Suprapubic skin (tissue), 4 donors: ENCODE results near the gene PFKP. TPM values are rescaled to one million over a fixed set of nuclear protein-coding genes. Genes with fewer than 3 reads are reported as not detected.
A peak's percentile ranks its signal among the peaks of the same experiment; 100 is the strongest.

Experiments used
- DNase-seq, 2 donors: peaks; one replicate each; pipeline ENCODE4 v3.0.0-alpha.2; 2019; ENCODE audit warnings: low spot score in 2 of 2
- H3K27ac ChIP-seq: fragments of 200-600 bp; sonication (generic); one replicate; pipeline ENCODE4 v1.5.1; 2019
- H3K27me3 ChIP-seq: fragments of 200-600 bp; sonication (generic); one replicate; pipeline ENCODE4 v1.5.1; 2019
- H3K36me3 ChIP-seq: fragments of 200-600 bp; sonication (generic); one replicate; pipeline ENCODE4 v1.5.1; 2019
- H3K4me1 ChIP-seq: fragments of 200-600 bp; sonication (generic); one replicate; pipeline ENCODE4 v1.5.1; 2019
- H3K4me3 ChIP-seq: fragments of 200-600 bp; sonication (generic); one replicate; pipeline ENCODE4 v1.5.1; 2019; ENCODE audit warnings: mild to moderate bottlenecking
- H3K9me3 ChIP-seq: fragments of 200-600 bp; sonication (generic); one replicate; pipeline ENCODE4 v1.5.1; 2019
- EP300 ChIP-seq: sonication (generic); formaldehyde crosslinking; IDR thresholded peaks from one replicate; pipeline ENCODE4 v1.6.1; 2017; ENCODE audit warnings: antibody characterized with exemption
- POLR2A ChIP-seq, 2 donors: fragments of 450-650 bp; IDR thresholded peaks; one replicate each; pipeline ENCODE4 v1.6.1; 2017; ENCODE audit warnings: antibody characterized with exemption in 2 of 2, mild to moderate bottlenecking in 2 of 2, moderate library complexity in 2 of 2
- POLR2AphosphoS5 ChIP-seq, 3 donors: sonication (generic); formaldehyde crosslinking; IDR thresholded peaks; one replicate each; pipeline ENCODE4 v1.6.1; 2017; ENCODE audit warnings: antibody characterized with exemption in 3 of 3
- WGBS: methylation state at CpG from one replicate; pipeline ENCODE4 v1.1.5; 2018; 5-methylcytosine and 5-hydroxymethylcytosine counted together
- total RNA-seq, 4 donors: library from RNA; depleted of rRNA; stranded (reverse); fragments of >200 nt; gene quantifications; one replicate each; pipeline ENCODE4 v1.1.0, GENCODE V29; 2016
- TF ChIP-seq, protein P1 (sequence below), 2 donors: fragments of 200-600 bp in 1 of 2; fragments of 450-650 bp in 1 of 2; sonication (generic) in 1 of 2; IDR thresholded peaks; one replicate each; pipeline ENCODE4 v1.5.1; 2016 to 2019; ENCODE audit warnings: antibody characterized with exemption in 2 of 2, mild to moderate bottlenecking in 1 of 2, moderate library complexity in 1 of 2

The PFKP gene
- total RNA-seq, 4 donors from 2014 or later: 36.7 to 58.9 (median 44.7) TPM

DNA sequence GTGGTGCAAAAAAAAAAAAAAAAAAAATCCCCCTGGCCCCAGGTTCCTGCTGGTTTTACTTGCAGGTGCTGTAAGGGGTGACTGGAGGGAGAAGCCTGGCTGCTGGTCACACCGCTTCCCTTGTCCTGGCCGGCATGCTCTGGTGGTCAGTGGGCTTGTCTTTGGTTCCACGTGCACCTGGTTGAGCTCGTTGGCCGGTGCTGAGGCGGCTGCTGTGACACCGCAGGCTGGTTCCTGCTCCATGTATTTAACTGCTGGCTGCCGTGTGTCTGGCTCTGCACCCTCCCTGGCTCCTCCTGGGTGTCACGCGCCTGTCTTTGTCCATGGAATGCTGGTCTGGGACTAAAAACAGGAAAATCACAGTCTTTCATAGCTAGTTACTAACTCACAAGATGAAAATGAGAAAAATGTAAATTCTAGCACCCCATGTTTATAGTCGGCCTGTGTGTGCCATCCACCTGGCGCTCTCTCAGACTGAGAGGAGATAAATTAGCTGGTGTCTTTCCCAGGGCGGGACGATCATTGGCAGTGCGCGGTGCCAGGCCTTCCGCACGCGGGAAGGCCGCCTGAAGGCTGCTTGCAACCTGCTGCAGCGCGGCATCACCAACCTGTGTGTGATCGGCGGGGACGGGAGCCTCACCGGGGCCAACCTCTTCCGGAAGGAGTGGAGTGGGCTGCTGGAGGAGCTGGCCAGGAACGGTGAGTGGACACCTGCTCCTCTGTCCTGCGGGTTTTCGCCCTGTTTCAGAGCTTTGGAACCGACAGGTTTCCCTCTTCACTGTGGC, 33.7 kb downstream of the PFKP start:
- peaks cover 5% of the 10 kb centered on the region for H3K4me1 ChIP-seq
- DNase-seq: no peak
- H3K27ac ChIP-seq: no peak overlapping the region
- peaks cover 45% of the 10 kb centered on the region for H3K36me3 ChIP-seq
- no peak overlapping the region for H3K4me3 ChIP-seq
- no peaks in the 10 kb centered on the region for H3K9me3 ChIP-seq
- H3K27me3 ChIP-seq: no peaks in the 10 kb centered on the region
- 93% methylated on average over 30 of the region's 31 CpGs for WGBS
- TF ChIP-seq EP300 (peak; percentile 11), POLR2A (IDR thresholded peaks at IDR 0.05) (no peak)

DNA sequence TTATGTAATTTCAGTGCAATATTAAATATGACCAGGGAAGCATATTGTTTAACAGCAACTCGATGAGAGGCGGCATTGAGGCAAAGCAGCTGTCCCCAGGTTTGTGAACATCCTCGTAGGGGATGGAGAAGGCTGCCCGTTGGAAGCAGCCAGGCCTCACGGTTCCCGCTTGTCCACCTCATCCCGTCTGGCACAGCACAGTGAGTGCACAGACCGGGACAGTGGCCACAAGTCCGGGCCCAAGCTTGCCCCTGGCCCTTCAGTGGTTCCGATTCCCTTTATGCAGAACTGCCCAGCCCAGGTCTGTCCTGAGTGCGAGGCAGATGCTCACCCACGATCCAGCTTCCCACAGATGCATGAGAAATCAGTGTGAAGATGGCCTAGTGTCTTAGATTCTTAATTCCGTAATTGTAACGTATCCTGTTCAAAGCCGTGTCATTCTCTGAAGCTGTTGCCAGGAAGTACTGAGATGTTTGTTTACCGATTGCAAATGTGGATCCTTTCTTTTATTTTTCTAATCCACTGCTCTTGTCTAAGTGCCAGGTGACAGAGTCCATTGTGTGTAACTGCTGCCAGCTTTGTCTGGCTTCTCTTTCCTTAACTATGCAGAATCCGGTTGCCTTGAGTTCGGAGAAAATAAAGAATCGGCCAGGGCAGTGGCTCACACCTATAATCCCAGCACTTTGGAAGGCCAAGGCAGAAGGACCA, 35.5 kb downstream of the PFKP start:
- Histone ChIP-seq H3K9me3 (no peaks in the 10 kb centered on the region), H3K27ac (peak overlapping the region; percentile 24), H3K36me3 (peaks cover 48% of the 10 kb centered on the region), H3K27me3 (no peaks in the 10 kb centered on the region), H3K4me3 (no peak overlapping the region), H3K4me1 (peaks cover 6% of the 10 kb centered on the region)
- 61% methylated on average over 19 of the region's 19 CpGs for WGBS
- TF ChIP-seq POLR2AphosphoS5 (IDR thresholded peaks at IDR 0.05): no peak
- TF ChIP-seq POLR2A (IDR thresholded peaks at IDR 0.05): no peak
- TF ChIP-seq, protein P1, sequence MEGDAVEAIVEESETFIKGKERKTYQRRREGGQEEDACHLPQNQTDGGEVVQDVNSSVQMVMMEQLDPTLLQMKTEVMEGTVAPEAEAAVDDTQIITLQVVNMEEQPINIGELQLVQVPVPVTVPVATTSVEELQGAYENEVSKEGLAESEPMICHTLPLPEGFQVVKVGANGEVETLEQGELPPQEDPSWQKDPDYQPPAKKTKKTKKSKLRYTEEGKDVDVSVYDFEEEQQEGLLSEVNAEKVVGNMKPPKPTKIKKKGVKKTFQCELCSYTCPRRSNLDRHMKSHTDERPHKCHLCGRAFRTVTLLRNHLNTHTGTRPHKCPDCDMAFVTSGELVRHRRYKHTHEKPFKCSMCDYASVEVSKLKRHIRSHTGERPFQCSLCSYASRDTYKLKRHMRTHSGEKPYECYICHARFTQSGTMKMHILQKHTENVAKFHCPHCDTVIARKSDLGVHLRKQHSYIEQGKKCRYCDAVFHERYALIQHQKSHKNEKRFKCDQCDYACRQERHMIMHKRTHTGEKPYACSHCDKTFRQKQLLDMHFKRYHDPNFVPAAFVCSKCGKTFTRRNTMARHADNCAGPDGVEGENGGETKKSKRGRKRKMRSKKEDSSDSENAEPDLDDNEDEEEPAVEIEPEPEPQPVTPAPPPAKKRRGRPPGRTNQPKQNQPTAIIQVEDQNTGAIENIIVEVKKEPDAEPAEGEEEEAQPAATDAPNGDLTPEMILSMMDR (IDR thresholded peaks at IDR 0.05): no peak
- TF ChIP-seq EP300: no peak
- DNase-seq: no peak

DNA sequence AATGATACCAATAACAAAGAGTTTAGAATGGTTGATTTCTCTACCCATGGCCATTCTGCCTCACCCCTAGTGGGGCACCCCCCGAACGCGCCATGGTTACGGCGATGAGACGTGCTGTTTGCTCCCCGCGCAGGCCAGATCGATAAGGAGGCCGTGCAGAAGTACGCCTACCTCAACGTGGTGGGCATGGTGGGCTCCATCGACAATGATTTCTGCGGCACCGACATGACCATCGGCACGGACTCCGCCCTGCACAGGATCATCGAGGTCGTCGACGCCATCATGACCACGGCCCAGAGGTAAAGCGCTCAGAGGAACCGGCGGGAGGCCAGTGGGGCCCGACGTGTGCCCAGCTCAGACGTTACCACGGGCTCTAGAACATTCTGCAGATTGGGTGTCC, 36.3 kb downstream of the PFKP start:
- no peaks in the 10 kb centered on the region for H3K9me3 ChIP-seq
- peak overlapping the region; percentile 2 for H3K27ac ChIP-seq
- no peak overlapping the region for H3K4me3 ChIP-seq
- TF ChIP-seq, protein P1 (IDR thresholded peaks at IDR 0.05): no peak
- TF ChIP-seq POLR2AphosphoS5 (IDR thresholded peaks at IDR 0.05): no peak
- TF ChIP-seq EP300: no peak
- no peak for TF ChIP-seq POLR2A (IDR thresholded peaks at IDR 0.05)
- 96% methylated on average over 30 of the region's 30 CpGs for WGBS
- peaks cover 51% of the 10 kb centered on the region for H3K36me3 ChIP-seq
- no peak for DNase-seq
- H3K4me1 ChIP-seq: peaks cover 9% of the 10 kb centered on the region
- no peaks in the 10 kb centered on the region for H3K27me3 ChIP-seq

DNA sequence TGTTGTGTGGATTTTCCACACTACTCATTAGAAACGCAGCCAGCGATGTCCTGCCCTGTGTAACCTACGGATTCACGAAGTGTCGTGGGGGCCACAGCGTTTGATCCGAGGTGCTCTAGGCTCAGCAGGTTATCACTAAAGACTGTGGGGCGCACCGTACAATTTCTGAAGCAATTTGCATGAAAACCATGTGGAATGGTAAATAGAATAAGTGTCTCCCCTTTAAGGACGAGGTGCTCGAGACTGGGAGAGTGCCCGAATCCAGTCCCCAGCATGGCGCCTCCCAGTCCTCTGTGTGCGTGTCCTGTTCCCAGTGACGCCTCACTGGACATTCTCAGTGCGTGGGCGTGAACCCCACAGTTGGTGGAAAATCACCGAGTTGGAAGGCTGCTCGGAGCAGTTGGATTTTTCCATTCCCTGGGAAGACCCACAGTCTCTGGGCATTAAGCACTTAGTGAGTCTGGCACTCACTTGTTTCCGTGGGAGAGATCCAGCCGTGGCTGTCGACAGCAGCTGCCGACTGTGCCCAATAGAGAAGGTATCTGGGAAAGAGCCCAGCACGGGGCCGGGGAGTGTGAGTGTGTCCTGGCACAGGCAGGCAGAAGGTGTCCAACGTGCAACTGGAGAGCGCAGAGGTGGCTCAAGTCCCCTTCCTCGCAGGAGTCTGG, 37.0 kb downstream of the PFKP start:
- DNase-seq: no peak
- Histone ChIP-seq H3K27me3 (no peaks in the 10 kb centered on the region), H3K27ac (no peak overlapping the region), H3K4me3 (no peak overlapping the region), H3K36me3 (peaks cover 58% of the 10 kb centered on the region), H3K9me3 (no peaks in the 10 kb centered on the region), H3K4me1 (peaks cover 9% of the 10 kb centered on the region)
- WGBS: 78% methylated on average over 27 of the region's 28 CpGs
- no peak for TF ChIP-seq POLR2A (IDR thresholded peaks at IDR 0.05)
- TF ChIP-seq POLR2AphosphoS5 (IDR thresholded peaks at IDR 0.05): no peak
- no peak for TF ChIP-seq EP300
- TF ChIP-seq, protein P1 (IDR thresholded peaks at IDR 0.05): no peak

DNA sequence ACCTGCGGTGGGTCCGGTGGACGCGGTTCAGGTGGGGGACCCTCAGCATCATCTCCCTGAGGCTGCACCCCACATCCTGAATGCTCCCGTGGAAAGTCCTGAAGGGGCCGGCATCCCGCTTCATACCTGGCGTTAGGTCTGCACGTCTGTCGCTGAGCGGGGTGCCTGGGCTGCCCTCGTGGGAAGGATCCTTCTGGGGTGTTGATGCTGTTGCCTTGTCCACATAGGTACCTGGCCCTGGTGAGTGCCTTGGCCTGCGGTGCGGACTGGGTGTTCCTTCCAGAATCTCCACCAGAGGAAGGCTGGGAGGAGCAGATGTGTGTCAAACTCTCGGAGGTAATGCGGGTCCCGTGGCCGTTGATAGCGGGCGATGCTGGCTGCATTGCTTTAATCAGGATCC, 37.8 kb downstream of the PFKP start:
- peaks cover 57% of the 10 kb centered on the region for H3K36me3 ChIP-seq
- H3K4me3 ChIP-seq: no peak overlapping the region
- H3K4me1 ChIP-seq: peaks cover 9% of the 10 kb centered on the region
- 96% methylated on average over 10 of the region's 20 CpGs for WGBS
- no peak overlapping the region for H3K27ac ChIP-seq
- TF ChIP-seq, protein P1 (IDR thresholded peaks at IDR 0.05): no peak
- TF ChIP-seq POLR2AphosphoS5 (IDR thresholded peaks at IDR 0.05) (no peak), EP300 (no peak), POLR2A (IDR thresholded peaks at IDR 0.05) (no peak)
- DNase-seq: no peak
- no peaks in the 10 kb centered on the region for H3K27me3 ChIP-seq
- no peaks in the 10 kb centered on the region for H3K9me3 ChIP-seq
